ENCODE measurements around the gene HSD17B12.
A peak's percentile ranks its signal among the peaks of the same experiment; 100 is the strongest.

Gene HSD17B12

DNA sequence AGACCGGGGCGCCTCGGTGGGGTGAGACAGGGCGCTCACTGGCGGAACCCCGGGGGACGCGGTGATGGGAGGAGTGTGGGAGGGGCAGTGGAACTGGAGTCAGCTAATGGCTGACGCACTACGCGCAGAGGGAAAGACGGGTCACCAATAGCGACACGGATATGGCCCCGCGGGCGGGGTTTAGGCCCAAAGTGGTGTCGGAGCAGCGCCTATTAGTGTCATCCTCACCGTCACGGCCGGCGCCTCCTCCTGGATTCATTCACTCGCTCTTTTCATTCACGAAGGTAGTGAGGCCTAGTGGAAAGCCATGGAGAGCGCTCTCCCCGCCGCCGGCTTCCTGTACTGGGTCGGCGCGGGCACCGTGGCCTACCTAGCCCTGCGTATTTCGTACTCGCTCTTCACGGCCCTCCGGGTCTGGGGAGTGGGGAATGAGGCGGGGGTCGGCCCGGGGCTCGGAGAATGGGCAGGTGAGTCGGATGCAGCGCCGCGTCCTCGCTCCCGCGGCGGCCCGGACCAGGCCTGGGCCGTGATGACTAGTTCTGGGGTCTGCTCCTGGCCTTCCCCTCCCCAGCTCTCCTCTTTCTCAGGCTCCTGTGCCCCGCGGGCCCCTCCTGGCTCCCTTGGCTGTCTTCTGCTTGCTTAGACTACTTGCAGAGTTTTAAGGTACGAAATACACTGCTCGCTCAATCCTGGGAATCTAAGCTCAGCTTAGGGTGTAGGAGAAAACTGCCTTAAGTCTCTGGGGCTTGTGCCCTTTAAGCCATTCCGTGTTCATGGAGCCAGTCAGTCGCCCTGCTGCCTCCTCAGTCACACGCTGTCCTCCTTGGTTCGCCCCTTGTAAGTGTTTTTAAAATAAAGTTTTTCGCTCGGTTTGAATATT lies at the start of gene HSD17B12:
Gene HSD17B12 (plus strand): TSS at position 218 of the 880 bp plus-strand sequence. CDS start 90 bp downstream, at position 308.
- H3K4me3 ChIP-seq (ENCODE audit: low read depth, low read length): peak within 1 kb of the TSS; percentile 62
- TF ChIP-seq, protein P1, sequence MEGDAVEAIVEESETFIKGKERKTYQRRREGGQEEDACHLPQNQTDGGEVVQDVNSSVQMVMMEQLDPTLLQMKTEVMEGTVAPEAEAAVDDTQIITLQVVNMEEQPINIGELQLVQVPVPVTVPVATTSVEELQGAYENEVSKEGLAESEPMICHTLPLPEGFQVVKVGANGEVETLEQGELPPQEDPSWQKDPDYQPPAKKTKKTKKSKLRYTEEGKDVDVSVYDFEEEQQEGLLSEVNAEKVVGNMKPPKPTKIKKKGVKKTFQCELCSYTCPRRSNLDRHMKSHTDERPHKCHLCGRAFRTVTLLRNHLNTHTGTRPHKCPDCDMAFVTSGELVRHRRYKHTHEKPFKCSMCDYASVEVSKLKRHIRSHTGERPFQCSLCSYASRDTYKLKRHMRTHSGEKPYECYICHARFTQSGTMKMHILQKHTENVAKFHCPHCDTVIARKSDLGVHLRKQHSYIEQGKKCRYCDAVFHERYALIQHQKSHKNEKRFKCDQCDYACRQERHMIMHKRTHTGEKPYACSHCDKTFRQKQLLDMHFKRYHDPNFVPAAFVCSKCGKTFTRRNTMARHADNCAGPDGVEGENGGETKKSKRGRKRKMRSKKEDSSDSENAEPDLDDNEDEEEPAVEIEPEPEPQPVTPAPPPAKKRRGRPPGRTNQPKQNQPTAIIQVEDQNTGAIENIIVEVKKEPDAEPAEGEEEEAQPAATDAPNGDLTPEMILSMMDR (IDR thresholded peaks at IDR 0.05; ENCODE audit: control insufficient read depth, extremely low read depth, insufficient read depth): no peak
- DNase-seq (ENCODE audit: low read depth): peak; percentile 64

DNA sequence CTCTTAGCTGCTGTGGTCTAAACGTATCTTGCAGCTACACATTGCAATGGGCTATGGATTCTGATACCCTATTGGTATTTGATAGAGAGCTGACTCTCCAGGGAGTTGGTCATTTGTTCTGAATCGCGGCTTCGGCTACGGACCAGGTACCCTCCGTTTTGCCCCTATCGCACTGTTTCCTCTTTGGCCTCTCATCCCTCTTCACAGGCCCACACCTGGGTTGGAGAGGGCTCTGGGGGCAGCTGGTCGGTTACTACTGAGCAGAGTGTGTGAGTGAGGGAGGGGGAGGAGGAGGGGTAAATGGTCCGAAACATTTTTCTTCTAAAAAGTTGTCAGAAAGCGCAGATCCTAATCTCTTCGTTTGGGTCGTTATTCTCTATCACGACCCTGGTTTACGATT lies 48.8 kb upstream of the HSD17B12 start:
- DNase-seq (ENCODE audit: low read depth): no peak
- TF ChIP-seq, protein P1 (IDR thresholded peaks at IDR 0.05; ENCODE audit: control insufficient read depth, extremely low read depth, insufficient read depth): no peak
- no peak overlapping the region for H3K4me3 ChIP-seq (ENCODE audit: low read depth, low read length)

DNA sequence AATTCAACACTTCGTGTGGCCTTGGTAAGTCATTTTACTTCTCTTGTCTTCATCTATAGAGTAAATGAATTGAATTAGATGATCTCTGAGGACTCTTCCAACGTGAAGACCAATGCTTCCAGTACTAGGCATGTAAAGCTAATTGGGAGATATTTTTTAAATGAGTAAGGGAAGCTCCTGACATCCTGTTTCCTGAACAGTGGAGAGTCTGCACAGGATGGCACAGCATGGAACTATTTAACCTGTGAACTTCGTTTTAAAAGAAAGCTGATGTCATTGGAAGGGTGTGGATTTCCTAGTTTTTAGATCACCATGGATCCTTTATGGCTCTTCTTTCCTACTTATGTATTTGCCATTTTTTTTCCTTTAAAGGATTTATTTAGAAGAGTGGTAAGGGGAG lies 48.4 kb upstream of the HSD17B12 start:
- DNase-seq (ENCODE audit: low read depth): no peak
- no peak overlapping the region for H3K4me3 ChIP-seq (ENCODE audit: low read depth, low read length)
- TF ChIP-seq, protein P1 (IDR thresholded peaks at IDR 0.05; ENCODE audit: control insufficient read depth, extremely low read depth, insufficient read depth): no peak

DNA sequence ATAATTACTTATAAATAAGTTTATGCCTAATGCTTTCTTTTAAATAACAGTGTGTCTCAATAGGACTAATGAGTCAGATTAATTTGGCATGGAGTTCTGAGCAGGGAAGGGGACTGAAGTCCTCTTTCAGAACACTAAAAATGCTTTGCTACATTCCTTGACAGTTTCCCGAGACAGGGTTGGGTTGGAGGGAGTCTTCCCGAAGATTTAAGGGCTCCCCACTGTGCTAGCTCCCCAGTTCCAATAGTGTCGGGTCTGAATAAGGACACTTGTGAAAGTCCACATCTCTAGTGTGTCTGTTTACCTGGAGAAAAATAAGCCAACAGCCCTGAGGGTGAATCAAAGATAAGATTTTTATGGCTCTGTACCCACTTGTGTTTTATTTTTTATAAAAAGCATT lies 41.8 kb upstream of the HSD17B12 start:
- TF ChIP-seq, protein P1 (IDR thresholded peaks at IDR 0.05; ENCODE audit: control insufficient read depth, extremely low read depth, insufficient read depth): no peak
- no peak for DNase-seq (ENCODE audit: low read depth)
- no peak overlapping the region for H3K4me3 ChIP-seq (ENCODE audit: low read depth, low read length)

DNA sequence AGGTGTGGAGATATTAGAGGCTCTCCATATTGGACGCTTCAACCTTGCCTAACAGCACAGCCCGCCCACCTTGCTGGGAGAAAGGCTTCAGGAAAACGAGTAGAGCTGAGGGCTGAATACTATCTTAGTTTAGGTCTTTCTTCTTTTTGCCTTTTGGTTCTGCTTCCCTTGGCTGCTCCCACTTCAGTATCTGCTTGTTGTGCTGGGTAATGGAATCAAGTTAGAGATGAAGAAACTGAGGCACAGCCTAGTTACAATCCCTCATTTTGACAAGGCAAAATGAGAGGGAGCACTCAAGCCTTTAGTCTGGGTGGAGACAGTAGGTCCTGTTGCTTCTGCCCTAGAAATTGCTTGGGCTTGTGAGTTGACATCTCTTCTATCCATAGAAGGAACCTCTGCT lies 41.3 kb upstream of the HSD17B12 start:
- TF ChIP-seq, protein P1 (IDR thresholded peaks at IDR 0.05; ENCODE audit: control insufficient read depth, extremely low read depth, insufficient read depth): no peak
- no peak overlapping the region for H3K4me3 ChIP-seq (ENCODE audit: low read depth, low read length)
- DNase-seq (ENCODE audit: low read depth): no peak

DNA sequence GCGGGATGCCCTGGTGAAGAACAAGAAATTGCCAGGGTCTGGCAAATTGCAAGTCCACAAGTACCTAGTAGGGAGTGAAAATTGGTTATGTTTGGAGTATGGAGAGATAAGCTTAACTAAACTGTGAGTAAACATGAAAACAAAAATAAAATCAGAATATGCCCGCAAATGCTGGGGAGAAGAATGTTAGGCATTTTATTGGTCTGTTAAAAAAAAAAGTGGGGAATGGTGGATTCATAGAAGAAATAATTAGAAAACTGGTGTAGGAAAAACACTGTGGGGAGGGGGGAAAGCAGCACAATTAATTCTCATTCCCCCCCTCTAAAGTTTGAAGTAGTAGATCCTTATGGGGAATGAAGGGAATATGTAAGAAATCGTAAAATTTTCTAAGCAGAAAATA lies 40.6 kb upstream of the HSD17B12 start:
- DNase-seq (ENCODE audit: low read depth): no peak
- H3K4me3 ChIP-seq (ENCODE audit: low read depth, low read length): no peak overlapping the region
- TF ChIP-seq, protein P1 (IDR thresholded peaks at IDR 0.05; ENCODE audit: control insufficient read depth, extremely low read depth, insufficient read depth): no peak

All from LNCaP clone FGC (cell line).